Gastroesophageal sphincter (tissue), 3 donors: ENCODE data around the gene BAZ1A.

Experiments
- CTCF ChIP-seq, 4 experiments: fragments of 200-600 bp in 2 of 4; fragments of 450-650 bp in 2 of 4; sonication (generic) in 1 of 4; IDR thresholded peaks; one replicate each; pipeline ENCODE4 v1.5.1; 2017 to 2019; ENCODE audit warnings: antibody characterized with exemption in 4 of 4, mild to moderate bottlenecking in 2 of 4, moderate library complexity in 2 of 4
- POLR2A ChIP-seq, 2 donors: fragments of 450-650 bp; IDR thresholded peaks; one replicate each; pipeline ENCODE4 v1.6.1; 2017; ENCODE audit warnings: antibody characterized with exemption in 2 of 2, mild to moderate bottlenecking in 2 of 2, moderate library complexity in 1 of 2

GRCh38 chr14:34875031-34875922 is at the start of gene BAZ1A:
- peak in 2 of 4 experiments; percentile 33 to 42 for TF ChIP-seq CTCF (IDR thresholded peaks at IDR 0.05)
- peak; percentile 64 to 73 for TF ChIP-seq POLR2A (IDR thresholded peaks at IDR 0.05)
